Esophagus muscularis mucosa (tissue), 4 donors: ENCODE measurements around the gene ANKRD24. TPM values are rescaled to one million over a fixed set of nuclear protein-coding genes. Genes with fewer than 3 reads are reported as not detected.

ENCODE experiments used
- DNase-seq: peaks from one replicate; pipeline ENCODE4 v3.0.0-alpha.2; 2017; ENCODE audit errors: extremely low spot score
- H3K27ac ChIP-seq, 4 donors: fragments of 200-600 bp; sonication (generic); replicated peaks in 1 of 4; 1 replicate in 3 of 4; 2 replicates in 1 of 4; pipeline ENCODE4 v1.5.1; 2016 to 2019; ENCODE audit warnings: mild to moderate bottlenecking in 1 of 4
- H3K27me3 ChIP-seq, 4 donors: fragments of 200-600 bp; sonication (generic); one replicate each; pipeline versions ENCODE4 v1.5.1 to v1.6.0; 2016 to 2019
- H3K36me3 ChIP-seq, 4 donors: fragments of 200-600 bp; sonication (generic); one replicate each; pipeline ENCODE4 v1.5.1; 2016 to 2019
- H3K4me1 ChIP-seq, 4 donors: fragments of 200-600 bp; sonication (generic); one replicate each; pipeline ENCODE4 v1.5.1; 2016 to 2019
- H3K4me3 ChIP-seq, 4 donors: fragments of 200-600 bp; sonication (generic); 1 replicate in 2 of 4; 2 replicates in 2 of 4; pipeline ENCODE4 v1.5.1; 2016 to 2019; ENCODE audit warnings: mild to moderate bottlenecking in 4 of 4, moderate library complexity in 1 of 4
- H3K9me3 ChIP-seq, 4 donors: fragments of 200-600 bp; sonication (generic); 1 replicate in 3 of 4; 2 replicates in 1 of 4; pipeline ENCODE4 v1.5.1; 2016 to 2019
- EP300 ChIP-seq: sonication (generic); formaldehyde crosslinking; IDR thresholded peaks from one replicate; pipeline ENCODE4 v1.6.1; 2017; ENCODE audit warnings: antibody characterized with exemption
- POLR2A ChIP-seq: fragments of 450-650 bp; IDR thresholded peaks from one replicate; pipeline ENCODE4 v1.6.1; 2017; ENCODE audit warnings: antibody characterized with exemption, moderate library complexity, mild to moderate bottlenecking, low read depth
- POLR2AphosphoS5 ChIP-seq, 2 donors: sonication (generic); formaldehyde crosslinking; IDR thresholded peaks; one replicate each; pipeline ENCODE4 v1.6.1; 2017; ENCODE audit warnings: antibody characterized with exemption in 2 of 2
- WGBS: methylation state at CpG from one replicate; pipeline ENCODE4 v1.1.5; 2018; 5-methylcytosine and 5-hydroxymethylcytosine counted together
- intact Hi-C: fragments of 100-400 bp; cut with DNase I; formaldehyde crosslinking; loops from one replicate; pipeline ENCODE4 v1.15.1; 2023
- total RNA-seq, 4 donors: library from RNA; depleted of rRNA; stranded (reverse); fragments of >200 nt; gene quantifications; one replicate each; pipeline versions ENCODE4 v1.1.0 to v1.2.1, GENCODE V29; 2016
- TF ChIP-seq, protein P1 (sequence below), 3 experiments: fragments of 200-600 bp in 2 of 3; fragments of 450-650 bp in 1 of 3; sonication (generic) in 2 of 3; IDR thresholded peaks; one replicate each; pipeline ENCODE4 v1.5.1; 2017 to 2019; ENCODE audit warnings: antibody characterized with exemption in 3 of 3, mild to moderate bottlenecking in 2 of 3, moderate library complexity in 1 of 3

ANKRD24 gene
- total RNA-seq, 4 donors from 2014 or later = 0.32 to 2.5 (median 0.96) TPM

DNA sequence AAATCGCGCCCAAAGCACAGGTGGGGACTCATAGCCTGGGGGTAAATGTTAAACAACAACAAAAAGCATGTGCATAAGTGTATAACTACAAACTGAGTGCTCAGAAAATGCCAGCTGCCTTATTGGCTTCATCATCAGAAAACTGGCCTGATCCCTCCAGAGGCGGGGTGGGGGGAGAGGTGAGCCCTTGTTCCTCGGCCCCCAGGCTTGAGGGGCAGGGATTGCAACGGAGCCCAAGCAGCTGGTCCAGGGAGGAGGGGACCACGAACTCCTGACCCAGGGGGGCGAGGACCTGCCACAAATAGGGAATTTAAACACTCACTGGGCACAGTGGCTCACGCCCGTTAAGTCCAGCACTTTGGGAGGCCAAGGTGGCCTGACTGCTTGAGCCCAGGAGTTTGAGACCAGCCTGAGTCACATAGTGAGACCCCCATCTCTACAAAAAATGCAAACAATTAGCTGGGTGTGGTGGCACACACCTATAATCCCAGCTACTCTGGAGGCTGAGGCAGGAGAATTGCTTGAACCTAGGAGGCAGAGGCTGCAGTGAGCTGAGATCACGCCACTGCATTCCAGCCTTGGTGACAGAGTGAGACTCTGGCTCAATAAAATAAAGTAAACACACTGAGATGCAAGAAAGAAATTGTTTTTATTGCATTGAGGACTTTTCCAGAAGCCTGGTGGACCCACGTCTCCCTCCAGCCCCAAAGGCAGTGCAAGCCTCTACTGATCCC lies 8.8 kb upstream of the ANKRD24 start:
- peaks cover 0 to 9% (median 7%) of the 10 kb centered on the region in 4 donors for H3K4me1 ChIP-seq
- H3K27ac ChIP-seq = no peak overlapping the region
- no peak for TF ChIP-seq POLR2AphosphoS5 (IDR thresholded peaks at IDR 0.05)
- TF ChIP-seq EP300 = no peak
- TF ChIP-seq POLR2A = no peak
- TF ChIP-seq, protein P1, sequence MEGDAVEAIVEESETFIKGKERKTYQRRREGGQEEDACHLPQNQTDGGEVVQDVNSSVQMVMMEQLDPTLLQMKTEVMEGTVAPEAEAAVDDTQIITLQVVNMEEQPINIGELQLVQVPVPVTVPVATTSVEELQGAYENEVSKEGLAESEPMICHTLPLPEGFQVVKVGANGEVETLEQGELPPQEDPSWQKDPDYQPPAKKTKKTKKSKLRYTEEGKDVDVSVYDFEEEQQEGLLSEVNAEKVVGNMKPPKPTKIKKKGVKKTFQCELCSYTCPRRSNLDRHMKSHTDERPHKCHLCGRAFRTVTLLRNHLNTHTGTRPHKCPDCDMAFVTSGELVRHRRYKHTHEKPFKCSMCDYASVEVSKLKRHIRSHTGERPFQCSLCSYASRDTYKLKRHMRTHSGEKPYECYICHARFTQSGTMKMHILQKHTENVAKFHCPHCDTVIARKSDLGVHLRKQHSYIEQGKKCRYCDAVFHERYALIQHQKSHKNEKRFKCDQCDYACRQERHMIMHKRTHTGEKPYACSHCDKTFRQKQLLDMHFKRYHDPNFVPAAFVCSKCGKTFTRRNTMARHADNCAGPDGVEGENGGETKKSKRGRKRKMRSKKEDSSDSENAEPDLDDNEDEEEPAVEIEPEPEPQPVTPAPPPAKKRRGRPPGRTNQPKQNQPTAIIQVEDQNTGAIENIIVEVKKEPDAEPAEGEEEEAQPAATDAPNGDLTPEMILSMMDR (IDR thresholded peaks at IDR 0.05) = no peak
- DNase-seq = no peak
- H3K36me3 ChIP-seq = peaks cover 4 to 46% (median 41%) of the 10 kb centered on the region in 4 donors
- intact Hi-C loops = no loop called here
- H3K4me3 ChIP-seq = no peak overlapping the region
- 51% methylated on average over 7 of the region's 11 CpGs for WGBS
- H3K9me3 ChIP-seq = no peaks in the 10 kb centered on the region
- H3K27me3 ChIP-seq = peaks cover 0 to 41% (median 0%) of the 10 kb centered on the region in 4 donors

DNA sequence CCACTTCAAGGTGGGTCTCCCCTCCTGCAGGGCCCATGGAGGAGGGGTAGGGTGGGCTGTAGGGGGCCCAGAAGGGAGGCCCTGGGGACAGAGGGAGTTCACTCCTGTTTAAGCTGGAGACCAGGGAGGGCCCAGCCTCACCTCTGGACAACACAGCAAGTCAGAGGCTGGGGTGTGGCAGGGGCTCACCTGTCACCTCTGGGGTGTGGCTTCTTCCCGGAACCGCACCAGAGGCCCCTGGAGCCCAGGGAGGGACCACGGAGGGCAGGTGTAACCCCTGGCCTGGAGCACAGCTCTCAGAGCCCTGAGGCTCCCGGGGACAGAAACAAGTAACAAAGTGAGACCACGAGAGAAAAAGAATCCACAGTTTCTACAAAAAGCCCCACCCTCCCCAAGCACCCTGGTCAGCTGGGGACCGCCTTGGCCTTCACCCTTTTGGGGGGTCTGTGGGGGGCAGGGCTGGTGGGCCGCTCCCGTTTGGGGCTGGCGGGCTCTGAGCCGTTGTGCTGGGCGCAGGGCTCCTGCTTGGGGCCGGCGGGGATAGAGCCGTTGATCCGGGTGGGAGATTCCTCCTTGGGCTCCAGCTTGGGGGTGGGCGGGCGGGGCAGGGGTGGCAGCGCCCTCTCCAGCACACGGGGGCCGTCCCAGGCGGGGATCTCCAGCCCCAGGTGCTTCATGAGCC lies 8.1 kb upstream of the ANKRD24 start:
- H3K27me3 ChIP-seq = peaks cover 0 to 40% (median 0%) of the 10 kb centered on the region in 4 donors
- no peak overlapping the region for H3K4me3 ChIP-seq
- H3K36me3 ChIP-seq = peaks cover 4 to 53% (median 47%) of the 10 kb centered on the region in 4 donors
- TF ChIP-seq POLR2A (no peak), EP300 (no peak), POLR2AphosphoS5 (IDR thresholded peaks at IDR 0.05) (no peak)
- TF ChIP-seq, protein P1 (IDR thresholded peaks at IDR 0.05) = no peak
- WGBS = 83% methylated on average over 8 of the region's 21 CpGs
- no peak overlapping the region for H3K27ac ChIP-seq
- DNase-seq = no peak
- intact Hi-C loops = no loop called here
- H3K4me1 ChIP-seq = peaks cover 0 to 9% (median 7%) of the 10 kb centered on the region in 4 donors
- no peaks in the 10 kb centered on the region for H3K9me3 ChIP-seq

DNA sequence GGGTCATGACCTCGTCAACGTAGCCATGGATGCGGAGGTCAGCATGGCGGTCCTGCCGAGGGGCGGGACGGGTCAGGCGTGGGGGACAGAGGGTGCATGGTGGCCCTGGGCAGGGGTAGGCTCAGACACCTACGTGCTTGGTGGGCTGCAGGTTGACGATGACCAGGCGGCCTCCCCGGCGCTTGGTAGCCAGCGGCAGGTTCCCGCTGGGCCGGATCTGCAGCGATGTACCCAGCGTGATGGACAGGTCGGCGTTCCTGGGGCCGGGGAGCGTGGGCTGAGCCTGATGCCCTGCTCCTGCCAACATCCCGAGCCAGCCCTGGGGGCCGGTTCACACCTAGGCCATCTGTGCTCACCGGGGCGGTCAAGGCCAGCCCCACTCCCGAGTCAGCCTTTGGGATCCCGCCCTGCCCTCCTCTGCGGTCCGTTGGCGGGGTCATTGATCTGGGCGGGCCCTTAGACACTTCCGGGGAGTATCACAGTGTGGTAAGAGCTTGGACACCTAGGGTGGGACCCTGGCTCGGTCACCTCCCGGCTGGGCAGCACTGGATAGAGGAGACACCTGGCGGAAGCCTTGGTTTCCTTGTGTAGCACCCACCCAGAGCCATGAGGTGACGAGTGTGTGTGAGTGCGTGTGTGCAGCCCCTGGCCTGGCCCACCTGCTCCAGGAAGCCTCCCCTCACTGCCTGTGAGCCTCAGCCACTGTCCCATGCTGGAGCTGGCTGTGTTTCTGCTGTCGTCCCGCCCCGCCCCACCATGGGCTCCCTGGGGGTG lies 7.4 kb upstream of the ANKRD24 start:
- 100% methylated on average over 4 of the region's 41 CpGs for WGBS
- TF ChIP-seq POLR2AphosphoS5 (IDR thresholded peaks at IDR 0.05) = no peak
- TF ChIP-seq POLR2A = no peak
- no peak for TF ChIP-seq EP300
- TF ChIP-seq, protein P1 (IDR thresholded peaks at IDR 0.05) = no peak
- peaks cover 0 to 9% (median 7%) of the 10 kb centered on the region in 4 donors for H3K4me1 ChIP-seq
- no peak for DNase-seq
- no peak overlapping the region for H3K27ac ChIP-seq
- peaks cover 4 to 60% (median 52%) of the 10 kb centered on the region in 4 donors for H3K36me3 ChIP-seq
- no peak overlapping the region for H3K4me3 ChIP-seq
- no peaks in the 10 kb centered on the region for H3K9me3 ChIP-seq
- peaks cover 0 to 34% (median 0%) of the 10 kb centered on the region in 4 donors for H3K27me3 ChIP-seq
- intact Hi-C loops = no loop called here

DNA sequence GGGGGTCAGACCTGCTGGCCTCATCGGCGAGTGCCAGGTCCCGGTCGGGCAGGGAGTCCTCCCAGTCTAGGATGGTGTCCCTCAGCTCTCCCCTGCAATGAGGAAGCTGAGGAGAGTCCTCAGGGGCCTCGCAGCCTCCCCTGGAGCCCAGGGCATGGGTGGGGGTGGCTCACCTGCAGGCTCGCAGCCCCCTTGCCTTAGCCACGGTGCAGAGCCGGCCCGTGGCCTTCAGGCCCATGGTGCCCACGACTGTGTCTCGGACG lies 6.9 kb upstream of the ANKRD24 start:
- TF ChIP-seq POLR2A (no peak), EP300 (no peak), POLR2AphosphoS5 (IDR thresholded peaks at IDR 0.05) (no peak)
- TF ChIP-seq, protein P1 (IDR thresholded peaks at IDR 0.05) = no peak
- 60% methylated on average over 1 of the region's 12 CpGs for WGBS
- peaks cover 0 to 32% (median 0%) of the 10 kb centered on the region in 4 donors for H3K27me3 ChIP-seq
- DNase-seq = no peak
- peaks cover 0 to 12% (median 8%) of the 10 kb centered on the region in 4 donors for H3K4me1 ChIP-seq
- intact Hi-C loops = no loop called here
- H3K27ac ChIP-seq = no peak overlapping the region
- no peak overlapping the region for H3K4me3 ChIP-seq
- H3K9me3 ChIP-seq = no peaks in the 10 kb centered on the region
- H3K36me3 ChIP-seq = peaks cover 4 to 66% (median 57%) of the 10 kb centered on the region in 4 donors
